ENCODE data around the gene COL28A1.

The COL28A1 gene

GRCh38 chr7:7452652-7453051 lies 83.0 kb downstream of the COL28A1 start:
- DNase-seq, result no peak

GRCh38 chr7:7452119-7452518 lies 83.6 kb downstream of the COL28A1 start:
- no peak for DNase-seq

- no peak for DNase-seq
These were observed 86.6 kb downstream of the COL28A1 start for GRCh38 chr7:7449055-7449454.

GRCh38 chr7:7446616-7447015 lies 89.1 kb downstream of the COL28A1 start:
- DNase-seq, result no peak

- DNase-seq, result no peak
These were observed 91.8 kb downstream of the COL28A1 start for GRCh38 chr7:7443806-7444350.

- no peak for DNase-seq
These were observed 96.1 kb downstream of the COL28A1 start for GRCh38 chr7:7439564-7439963.

- DNase-seq, result peak; percentile 87
These were observed 96.8 kb downstream of the COL28A1 start for GRCh38 chr7:7438851-7439250.

- no peak for DNase-seq
These were observed 99.7 kb downstream of the COL28A1 start for GRCh38 chr7:7435978-7436377.

- DNase-seq, result no peak
These were observed 101.3 kb downstream of the COL28A1 start for GRCh38 chr7:7434329-7434728.

- no peak for DNase-seq
These were observed 101.9 kb downstream of the COL28A1 start for GRCh38 chr7:7433811-7434210.

- no peak for DNase-seq
These were observed 102.7 kb downstream of the COL28A1 start for GRCh38 chr7:7432979-7433378.

- DNase-seq, result no peak
These were observed 106.9 kb downstream of the COL28A1 start for GRCh38 chr7:7428806-7429205.

GRCh38 chr7:7427363-7427762 lies 108.3 kb downstream of the COL28A1 start:
- DNase-seq, result no peak

- DNase-seq, result no peak
These were observed 109.0 kb downstream of the COL28A1 start for GRCh38 chr7:7426676-7427075.

GRCh38 chr7:7425321-7425720 lies 110.4 kb downstream of the COL28A1 start:
- DNase-seq, result no peak

- DNase-seq, result peak; percentile 69
These were observed 111.4 kb downstream of the COL28A1 start for GRCh38 chr7:7424151-7424873.

- no peak for DNase-seq
These were observed 113.0 kb downstream of the COL28A1 start for GRCh38 chr7:7422641-7423040.

- no peak for DNase-seq
These were observed 113.8 kb downstream of the COL28A1 start for GRCh38 chr7:7421826-7422225.

- no peak for DNase-seq
These were observed 116.7 kb downstream of the COL28A1 start for GRCh38 chr7:7418997-7419396.

GRCh38 chr7:7417851-7418250 lies 117.8 kb downstream of the COL28A1 start:
- no peak for DNase-seq

GRCh38 chr7:7417414-7417813 lies 118.3 kb downstream of the COL28A1 start:
- DNase-seq, result no peak

GRCh38 chr7:7416031-7416858 lies 119.4 kb downstream of the COL28A1 start:
- DNase-seq, result no peak

GRCh38 chr7:7414791-7415603 lies 120.7 kb downstream of the COL28A1 start:
- DNase-seq, result no peak

Data from islet precursor cell (in vitro differentiated cells).